ENCODE results near the gene KRTAP4-11. TPM values are rescaled to one million over a fixed set of nuclear protein-coding genes. Genes with fewer than 3 reads are reported as not detected.

KRTAP4-11 gene
- polyA plus RNA-seq, 1 of the 3 experiments (the other 2 are of a cell fraction), result not detected

GRCh38 chr17:41118721-41119120, 548 bp upstream of the KRTAP4-11 start:
- POLR2A ChIA-PET, result no interaction called here
- TF ChIP-seq RCOR1 (IDR thresholded peaks at IDR 0.05; ENCODE audit: low read length), result no peak
- no peak for TF ChIP-seq MXI1 (IDR thresholded peaks at IDR 0.05; ENCODE audit: low read depth, low read length)
- no peak for TF ChIP-seq RXRA (IDR thresholded peaks at IDR 0.05; ENCODE audit: borderline replicate concordance, low read depth)
- no peak for TF ChIP-seq EZH2phosphoT487 (IDR thresholded peaks at IDR 0.05; ENCODE audit: borderline replicate concordance, low read depth)
- TF ChIP-seq PBX3 (IDR thresholded peaks at IDR 0.05), result no peak
- no peak for TF ChIP-seq JUND (IDR thresholded peaks at IDR 0.05)
- TF ChIP-seq ELF1 (IDR thresholded peaks at IDR 0.05), result no peak
- TF ChIP-seq TAF1 (IDR thresholded peaks at IDR 0.05; ENCODE audit: borderline replicate concordance, low read depth, low read length), result no peak
- no peak for TF ChIP-seq TCF12 (IDR thresholded peaks at IDR 0.05)
- no peak for TF ChIP-seq SIN3A (IDR thresholded peaks at IDR 0.05; ENCODE audit: borderline replicate concordance, low read depth, low read length)
- no peak for TF ChIP-seq MAX (IDR thresholded peaks at IDR 0.05; ENCODE audit: low read depth)
- TF ChIP-seq GATA2 (CRISPR knock-in tag; IDR thresholded peaks at IDR 0.05), result no peak
- Histone ChIP-seq H3F3A (replicated peaks; ENCODE audit: insufficient read depth) (no peaks in the 10 kb centered on the region), H3K9me2 (no peaks in the 10 kb centered on the region), H3K4me2 (peak overlapping the region; percentile 27), H4K20me1 (ENCODE audit: insufficient read depth) (no peaks in the 10 kb centered on the region), H2AFZ (ENCODE audit: low read depth) (peak overlapping the region; percentile 59; the same call in 1 of the 2 replicates), H3K36me3 (replicated peaks in 1 of 2; ENCODE audit: control insufficient read depth in 1 of 2, insufficient read depth in 2 of 2, low read length in 1 of 2) (no peaks in the 10 kb centered on the region), H3K79me2 (ENCODE audit: insufficient read depth) (no peaks in the 10 kb centered on the region), H3K9ac (no peak overlapping the region), H3K27ac (ENCODE audit: low read depth in 2 of 2, low read length in 1 of 2) (no peak overlapping the region), H3K9me3 (no peaks in the 10 kb centered on the region), H3K4me1 (ENCODE audit: control insufficient read depth in 1 of 2, insufficient read depth in 2 of 2, low read depth in 1 of 2, low read length in 1 of 2) (peaks cover 0 to 9% of the 10 kb centered on the region in 2 experiments; a peak in 1 of 4 replicates), H3K27me3 (ENCODE audit: insufficient read depth) (no peaks in the 10 kb centered on the region; the same call in 1 of the 2 replicates), H3K4me3 (ENCODE audit: low read depth in 2 of 2, low read length in 1 of 2) (no peak overlapping the region)
- WGBS (ENCODE audit: low lambda C conversion rate), result 14% methylated on average over 4 of the region's 4 CpGs
- DNase-seq, result no peak
- CTCF ChIA-PET, result no interaction called here

GRCh38 chr17:41116297-41116696, 1.9 kb downstream of the KRTAP4-11 start:
- TF ChIP-seq CTCF (IDR thresholded peaks at IDR 0.05), result no peak
- Histone ChIP-seq H3K27ac (ENCODE audit: low read depth in 2 of 2, low read length in 1 of 2) (no peak overlapping the region), H3K4me2 (no peak overlapping the region), H3F3A (replicated peaks; ENCODE audit: insufficient read depth) (no peaks in the 10 kb centered on the region), H3K9me3 (peaks cover 9% of the 10 kb centered on the region; the same call in 1 of the 2 replicates), H3K36me3 (replicated peaks in 1 of 2; ENCODE audit: control insufficient read depth in 1 of 2, insufficient read depth in 2 of 2, low read length in 1 of 2) (no peaks in the 10 kb centered on the region), H3K27me3 (ENCODE audit: insufficient read depth) (no peaks in the 10 kb centered on the region; the same call in 1 of the 2 replicates), H3K9ac (no peak overlapping the region), H3K9me2 (no peaks in the 10 kb centered on the region), H4K20me1 (ENCODE audit: insufficient read depth) (no peaks in the 10 kb centered on the region), H3K79me2 (ENCODE audit: insufficient read depth) (no peaks in the 10 kb centered on the region), H3K4me1 (ENCODE audit: control insufficient read depth in 1 of 2, insufficient read depth in 2 of 2, low read depth in 1 of 2, low read length in 1 of 2) (peaks cover 0 to 9% of the 10 kb centered on the region in 2 experiments; a peak in 1 of 4 replicates), H2AFZ (ENCODE audit: low read depth) (no peak overlapping the region), H3K4me3 (ENCODE audit: low read depth in 2 of 2, low read length in 1 of 2) (no peak overlapping the region)
- ChIA-PET POLR2A (no interaction called here), CTCF (interaction anchor here (0.6 kb wide), 1 partner anchor 446 kb away, joined by 3 read pairs; no protein-coding TSS in a partner anchor)
- no peak for DNase-seq
- 21% methylated on average over 5 of the region's 5 CpGs for WGBS (ENCODE audit: low lambda C conversion rate)

Data from SK-N-SH (cell line).